ENCODE measurements around the gene CLK1.

CLK1 gene

GRCh38 chr2:200811333-200812121 lies 52.9 kb downstream of the CLK1 start, which contains the start of gene BZW1:
Gene BZW1 (plus strand): TSS chr2:200811910. CDS start chr2:200813218, 1,308 bp downstream.
- DNase-seq, result peak; percentile 72 to 100 (median 94)

DNA sequence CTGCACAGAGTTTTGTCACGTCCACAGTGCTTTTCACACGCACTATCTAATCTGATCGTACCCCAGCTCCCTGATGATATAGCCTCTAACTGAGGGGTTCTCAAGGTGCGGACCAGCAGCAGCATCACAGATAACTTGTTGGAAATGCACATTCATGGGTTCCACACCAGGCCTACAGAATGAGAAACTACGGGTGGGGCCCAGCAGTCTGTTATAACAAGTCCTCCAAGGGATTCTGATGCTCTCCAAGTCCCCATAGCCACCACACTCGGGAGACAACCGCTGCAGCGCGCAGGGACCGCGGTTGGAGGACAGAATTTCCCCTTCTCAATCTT lies 53.5 kb downstream of the CLK1 start:
- DNase-seq, result peak in 2 of 51 donors; percentile 57 to 85

DNA sequence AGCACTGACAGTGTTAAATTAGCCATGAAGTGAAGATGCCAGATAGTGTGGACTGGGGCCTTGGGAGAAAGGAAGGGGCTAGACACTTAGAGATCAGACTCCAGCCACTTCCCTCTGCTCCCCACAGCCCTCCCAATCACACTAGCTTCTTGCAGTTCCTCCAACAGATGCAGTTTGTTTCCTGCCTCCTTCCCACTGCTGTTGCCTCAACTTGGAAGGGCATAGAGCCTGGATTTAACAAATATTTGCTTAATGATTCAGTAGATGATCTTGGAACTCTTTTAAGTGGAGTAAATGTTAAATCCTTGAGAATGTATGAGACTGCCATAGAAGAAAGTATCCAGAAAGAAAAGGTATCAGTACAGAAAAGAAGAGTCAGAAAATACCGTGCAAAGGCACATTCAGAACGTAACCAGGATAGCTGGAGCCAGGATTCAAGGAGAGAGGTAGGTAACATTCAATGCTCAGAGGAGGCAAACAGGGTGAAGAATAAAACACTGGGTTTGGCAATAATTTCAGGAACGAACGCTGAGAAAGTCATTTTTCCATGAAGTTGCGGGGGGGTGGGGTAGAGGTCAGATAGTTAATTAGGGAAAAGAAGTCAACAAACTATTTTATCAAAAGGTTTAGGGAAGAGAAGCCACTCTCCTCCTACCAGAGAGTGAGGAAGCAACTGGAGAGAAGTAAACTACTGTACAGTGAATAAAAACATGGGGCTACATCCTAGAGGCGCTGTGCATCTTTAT lies 54.0 kb downstream of the CLK1 start:
- no peak for DNase-seq

- DNase-seq, result no peak
Measured at GRCh38 chr2:200809506-200810251, 54.8 kb downstream of the CLK1 start.

Measured in hypothalamus (tissue), 51 donors.